ENCODE data around the gene TIGD1.

The TIGD1 gene

DNA sequence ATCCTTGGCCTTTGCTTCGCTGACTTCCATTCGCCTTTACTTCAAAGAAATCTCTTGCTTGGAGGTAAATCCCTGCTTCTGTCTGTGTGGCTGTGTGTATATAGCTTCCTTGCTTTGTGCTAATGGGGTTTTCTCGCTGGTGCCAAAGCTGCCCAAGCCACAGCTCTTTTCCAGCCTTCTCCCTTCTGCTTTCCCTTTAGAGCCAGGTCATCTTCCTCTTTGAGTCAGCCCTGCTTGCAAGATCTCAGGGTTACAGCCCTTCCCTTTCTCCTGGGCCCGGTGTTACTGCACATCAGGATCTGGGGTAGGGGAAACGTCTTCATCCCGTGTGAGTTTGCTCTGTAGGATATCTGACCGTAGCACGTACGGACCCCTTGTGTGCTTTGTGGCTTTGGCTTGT, 19.2 kb upstream of the TIGD1 start:
- DNase-seq, result no peak

- no peak for DNase-seq
Observed at GRCh38 chr2:232568161-232568560, 17.8 kb upstream of the TIGD1 start.

- no peak for DNase-seq
Observed at GRCh38 chr2:232567721-232568120, 17.4 kb upstream of the TIGD1 start.

GRCh38 chr2:232563580-232563979, 13.2 kb upstream of the TIGD1 start:
- no peak for DNase-seq

DNA sequence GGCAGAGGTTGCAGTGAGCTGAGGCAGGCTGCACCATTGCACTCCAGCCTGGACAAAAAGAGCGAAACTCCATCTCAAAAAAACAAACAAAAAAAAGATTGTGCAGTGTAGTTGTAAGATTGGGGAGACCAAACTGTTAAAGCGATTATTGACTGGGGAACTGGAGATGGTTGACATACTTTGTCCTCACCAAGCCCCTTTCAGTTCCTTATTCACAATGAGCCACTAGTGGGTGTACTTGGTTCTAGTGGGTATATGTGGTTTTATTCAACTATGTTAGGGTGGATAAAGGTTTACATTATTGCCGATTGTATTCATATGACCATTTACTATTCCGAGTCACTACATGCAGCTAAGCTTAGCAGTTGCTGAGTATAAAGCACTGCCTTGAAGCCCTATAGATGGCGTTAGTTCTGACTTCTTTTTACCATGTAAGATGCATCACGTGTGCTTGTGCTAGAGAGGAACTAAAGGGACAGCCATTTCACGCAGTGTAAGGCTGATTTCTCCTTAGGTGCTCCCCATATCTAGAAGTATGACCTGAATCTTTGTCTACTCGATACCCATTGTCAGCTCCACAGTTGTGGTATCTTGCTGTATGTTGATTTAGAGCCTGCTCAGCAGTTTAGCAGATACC, 12.3 kb upstream of the TIGD1 start:
- no peak for DNase-seq

DNA sequence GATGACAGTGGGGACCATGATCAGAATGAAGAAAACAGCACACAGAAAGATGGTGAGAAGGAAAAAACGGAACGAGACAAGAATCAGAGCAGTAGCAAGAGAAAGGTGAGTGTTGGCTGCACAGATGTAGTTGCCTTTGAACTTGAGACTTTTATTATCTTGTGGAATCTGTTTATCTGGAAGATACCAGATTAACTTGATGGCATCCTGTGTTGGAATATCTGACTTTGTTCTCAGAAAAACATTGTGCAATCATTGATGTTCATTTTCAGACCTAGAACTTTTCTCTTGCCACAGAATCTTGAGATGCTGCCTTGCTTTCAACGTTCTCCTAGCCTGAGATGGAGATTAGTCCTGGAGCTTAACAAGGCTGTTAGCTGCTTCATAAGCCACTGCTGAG, 6.1 kb upstream of the TIGD1 start:
- DNase-seq, result no peak

DNA sequence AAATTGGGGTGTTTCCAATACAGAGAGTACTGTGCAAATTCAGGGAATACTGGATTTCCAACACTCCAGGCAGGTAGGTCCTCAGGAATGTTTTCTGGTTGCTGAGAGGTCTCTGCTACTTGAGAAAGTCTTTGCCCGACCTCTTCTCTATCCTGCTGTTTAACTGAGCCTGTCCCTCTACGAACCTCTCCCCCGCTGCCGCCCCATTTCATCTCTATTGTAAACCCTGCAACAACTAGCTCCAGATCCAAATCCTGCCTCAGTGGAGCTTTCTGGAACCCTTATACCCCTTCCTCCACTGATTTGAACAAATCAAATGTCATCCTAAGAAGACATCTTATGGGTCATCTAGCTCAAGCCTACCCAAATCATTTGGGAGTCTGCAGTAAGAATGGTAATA, 1.4 kb upstream of the TIGD1 start:
- DNase-seq, result no peak

DNA sequence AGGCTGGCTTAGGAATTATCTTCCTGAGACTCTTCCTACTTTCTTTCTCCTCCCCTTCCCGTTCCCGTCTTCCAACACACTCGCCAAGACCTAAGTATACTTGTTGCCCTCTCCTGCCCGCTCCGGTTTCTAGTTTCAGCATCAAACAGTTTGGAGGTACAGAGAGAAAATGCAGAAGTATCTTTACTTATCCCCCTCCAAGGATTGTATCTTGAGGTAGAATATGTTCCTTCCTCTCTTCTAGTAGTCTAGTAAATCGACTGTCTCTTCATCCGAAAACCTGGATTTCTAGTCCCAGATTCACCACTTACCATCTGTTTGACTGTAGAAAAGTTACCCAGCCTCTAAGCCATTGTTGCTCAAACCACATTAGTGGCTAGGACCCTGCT, 887 bp upstream of the TIGD1 start:
- DNase-seq, result no peak

DNA sequence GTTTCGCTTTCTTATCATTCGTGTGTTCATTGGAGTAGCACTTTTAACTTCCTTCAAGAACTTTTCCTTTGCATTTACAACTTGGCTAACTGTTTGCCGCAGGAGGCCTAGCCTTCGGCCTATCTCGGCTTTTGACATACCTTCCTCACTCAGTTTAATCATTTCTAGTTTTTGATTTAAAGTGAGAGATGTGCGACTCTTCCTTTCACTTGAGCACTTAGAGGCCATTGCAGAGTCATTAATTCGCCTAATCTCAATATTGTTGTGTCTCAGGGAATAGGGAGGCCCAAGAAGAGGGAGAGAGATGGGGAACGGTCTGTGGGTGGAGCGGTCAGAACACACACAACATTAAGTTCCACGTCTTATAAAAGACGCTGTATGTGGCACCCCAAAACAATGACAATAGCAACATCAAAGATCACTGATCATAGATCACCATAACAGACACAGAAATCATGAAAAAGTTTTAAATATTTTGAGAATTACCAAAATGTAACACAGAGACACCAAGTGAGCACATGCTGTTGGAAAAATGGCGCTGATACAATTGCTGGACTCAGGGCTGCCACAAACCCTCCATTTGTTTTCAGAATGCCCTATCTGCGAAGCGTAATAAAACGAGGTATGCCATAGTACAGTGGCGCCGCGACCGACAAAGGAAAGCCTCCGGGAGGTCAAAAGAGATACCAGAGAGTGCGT, 553 bp downstream of the TIGD1 start:
- DNase-seq, result no peak

- DNase-seq, result no peak
Observed at GRCh38 chr2:232547991-232548390, 2.4 kb downstream of the TIGD1 start.

- DNase-seq, result no peak
Observed at GRCh38 chr2:232545511-232546375, 4.6 kb downstream of the TIGD1 start.

- DNase-seq, result no peak
Observed at GRCh38 chr2:232544674-232545073, 5.7 kb downstream of the TIGD1 start.

- DNase-seq, result no peak
Observed at GRCh38 chr2:232543928-232544631, 6.3 kb downstream of the TIGD1 start.

GRCh38 chr2:232543491-232543890, 6.9 kb downstream of the TIGD1 start:
- no peak for DNase-seq

- no peak for DNase-seq
Observed at GRCh38 chr2:232542715-232543467, 7.5 kb downstream of the TIGD1 start.

- DNase-seq, result no peak
Observed at GRCh38 chr2:232541961-232542714, 8.2 kb downstream of the TIGD1 start.

DNA sequence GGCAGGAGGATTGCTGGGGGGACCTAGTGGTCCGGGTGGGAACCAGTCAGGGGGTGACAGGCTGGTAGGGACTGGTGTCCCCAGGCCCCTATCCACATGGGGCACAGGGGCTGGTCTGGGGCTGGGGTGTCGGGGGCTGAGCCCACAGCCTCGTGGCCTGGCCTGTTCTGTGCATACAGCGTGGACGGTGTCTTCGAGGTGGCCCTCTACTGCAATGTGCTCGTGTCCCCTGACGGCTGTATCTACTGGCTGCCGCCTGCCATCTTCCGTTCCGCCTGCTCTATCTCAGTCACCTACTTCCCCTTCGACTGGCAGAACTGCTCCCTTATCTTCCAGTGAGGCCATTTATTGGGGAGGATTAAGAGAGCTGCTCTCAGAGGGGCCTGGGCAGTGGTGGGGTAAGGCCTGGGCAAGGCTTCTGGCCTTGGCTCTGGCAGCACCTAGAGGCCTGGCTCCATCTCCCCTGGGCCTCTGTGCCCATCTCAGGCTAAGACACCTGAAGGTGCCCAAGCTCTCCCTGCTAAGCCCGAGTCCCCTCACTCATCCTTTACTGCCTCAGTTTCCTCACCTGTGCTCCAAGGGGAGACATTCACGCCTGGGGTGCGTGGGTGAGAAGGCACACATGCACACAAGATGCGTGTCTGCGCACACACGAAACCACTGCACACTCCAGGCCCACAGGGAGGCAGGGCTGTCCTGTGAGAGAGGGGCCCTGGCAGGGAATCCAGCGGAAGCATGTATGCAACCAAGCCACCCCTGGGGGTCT, 9.0 kb downstream of the TIGD1 start:
- DNase-seq, result no peak

DNA sequence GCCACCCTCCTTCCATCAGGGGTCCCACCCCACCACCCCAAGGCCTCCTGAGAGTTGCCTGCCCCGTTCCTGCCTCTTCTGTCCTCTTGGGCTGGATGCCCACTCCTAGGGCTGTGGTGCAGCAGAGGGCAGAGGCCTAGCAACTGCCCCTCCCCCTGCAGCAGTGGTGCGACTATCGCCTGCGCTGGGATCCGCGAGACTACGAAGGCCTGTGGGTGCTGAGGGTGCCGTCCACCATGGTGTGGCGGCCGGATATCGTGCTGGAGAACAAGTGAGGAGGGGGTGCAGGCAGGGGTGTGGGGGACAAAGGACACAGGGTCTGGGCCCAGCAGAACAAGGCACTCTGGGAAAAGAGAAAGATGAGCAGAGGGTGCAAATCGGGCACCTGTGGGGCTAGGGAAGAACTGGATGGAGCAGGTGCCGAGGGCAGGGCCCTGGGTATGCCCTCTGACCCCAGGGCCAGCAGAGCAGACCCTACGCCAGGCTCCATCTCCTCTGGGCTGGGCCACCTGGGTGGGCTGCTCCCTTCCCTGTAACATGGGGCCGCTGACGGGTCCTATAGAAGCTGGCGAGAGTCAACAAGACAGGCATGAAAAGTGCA, 9.8 kb downstream of the TIGD1 start:
- DNase-seq, result no peak

- DNase-seq, result no peak
Observed at GRCh38 chr2:232539298-232540231, 10.8 kb downstream of the TIGD1 start, which contains the start of gene CHRNG. Gene CHRNG, plus strand, starts transcription at chr2:232539692. Its CDS starts 56 bp downstream, at chr2:232539748.

Measured in activated effector memory CD4-positive, alpha-beta T cell treated with Interleukin-2 at 50 U/mL for 16 hours (primary cell).